ENCODE measurements around the gene CMSS1. TPM values are rescaled to one million over a fixed set of nuclear protein-coding genes. Genes with fewer than 3 reads are reported as not detected.

Gene CMSS1
- total RNA-seq, 4 donors from 2014 or later, result 9.2 to 18.5 (median 12.9) TPM

DNA sequence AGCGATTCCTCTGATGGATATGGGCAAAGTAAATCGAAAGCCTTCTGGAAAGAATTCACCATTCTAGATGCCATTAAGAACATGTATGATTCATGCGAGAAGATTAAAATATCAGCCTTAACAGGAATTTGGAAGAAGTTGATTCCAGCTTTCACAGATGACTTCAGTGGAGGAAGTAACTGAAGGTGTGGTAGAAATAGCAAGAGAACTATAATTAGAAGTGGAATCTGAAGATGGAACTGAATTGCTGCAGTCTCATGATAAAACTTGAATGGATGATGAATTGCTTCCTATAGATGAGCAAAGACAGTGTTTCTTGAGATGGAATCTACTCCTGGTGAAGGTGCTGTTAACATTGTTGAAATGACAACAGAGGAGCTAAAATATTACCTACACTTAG is 413.0 kb downstream of the CMSS1 start:
- intact Hi-C loops (cut with DNase I), result no loop called here
- TF ChIP-seq CTCF (IDR thresholded peaks at IDR 0.05), result no peak
- no peaks in the 10 kb centered on the region for H3K9me3 ChIP-seq
- H3K4me1 ChIP-seq, result peaks cover 0 to 7% (median 0%) of the 10 kb centered on the region in 3 donors
- H3K27ac ChIP-seq, result no peak overlapping the region
- H3K36me3 ChIP-seq, result no peaks in the 10 kb centered on the region
- no peaks in the 10 kb centered on the region for H3K27me3 ChIP-seq
- DNase-seq, result no peak
- WGBS, 2 donors, result 54 to 59% methylated on average over 3 of the region's 3 CpGs
- H3K4me3 ChIP-seq, result no peak overlapping the region

Small RNA genes within 50 kb of the gene (small RNA-seq; reads per million reads assigned to genes)
- gene MIR3921, result 0 reads per million in 4 donors

Other genes starting within 250 kb of the CMSS1 start
- 10 to 100 TPM in 1 of 4 donors, 1 to 10 TPM in 3; 2.3 to 15.6 (median 5.0) TPM for gene COL8A1, start 179.3 kb upstream of the CMSS1 start, total RNA-seq